Lung microvascular endothelial cell (primary cell): ENCODE data around the gene DNAJC5. TPM values are rescaled to one million over a fixed set of nuclear protein-coding genes. Genes with fewer than 3 reads are reported as not detected.

Experiments
- DNase-seq, 2 donors: peaks; one replicate each; pipeline versions ENCODE4 v3.0.0 to v3.0.0-alpha.2; 2010; ENCODE audit warnings: low read depth in 2 of 2
- total RNA-seq: library from RNA; depleted of rRNA; stranded (reverse); fragments of >200 nt; gene quantifications from 2 replicates; pipeline ENCODE4 v1.2.1, GENCODE V29; 2014

DNAJC5 gene
- total RNA-seq, 1 donor from 2014 or later = 68.5 TPM

DNA sequence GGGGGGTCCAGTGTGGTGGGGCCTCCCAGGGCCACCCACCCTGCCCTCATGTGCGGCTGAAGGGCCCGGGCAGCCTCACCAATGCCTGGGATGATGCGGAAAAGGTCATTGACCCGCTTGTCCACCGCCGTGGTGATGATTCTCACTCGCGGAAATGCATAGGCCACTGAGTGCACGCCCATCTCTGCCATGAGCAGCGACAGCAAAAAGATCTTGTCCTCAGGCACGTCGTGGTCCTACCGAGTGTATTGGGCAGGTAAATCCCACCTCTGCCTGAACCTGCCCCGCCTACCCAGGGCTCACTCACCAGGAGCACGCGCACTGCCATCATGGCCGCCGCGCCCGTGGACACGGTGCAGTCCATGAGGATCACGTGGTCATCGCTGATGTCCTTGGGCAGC, 45.1 kb downstream of the DNAJC5 start:
- DNase-seq = no peak

DNA sequence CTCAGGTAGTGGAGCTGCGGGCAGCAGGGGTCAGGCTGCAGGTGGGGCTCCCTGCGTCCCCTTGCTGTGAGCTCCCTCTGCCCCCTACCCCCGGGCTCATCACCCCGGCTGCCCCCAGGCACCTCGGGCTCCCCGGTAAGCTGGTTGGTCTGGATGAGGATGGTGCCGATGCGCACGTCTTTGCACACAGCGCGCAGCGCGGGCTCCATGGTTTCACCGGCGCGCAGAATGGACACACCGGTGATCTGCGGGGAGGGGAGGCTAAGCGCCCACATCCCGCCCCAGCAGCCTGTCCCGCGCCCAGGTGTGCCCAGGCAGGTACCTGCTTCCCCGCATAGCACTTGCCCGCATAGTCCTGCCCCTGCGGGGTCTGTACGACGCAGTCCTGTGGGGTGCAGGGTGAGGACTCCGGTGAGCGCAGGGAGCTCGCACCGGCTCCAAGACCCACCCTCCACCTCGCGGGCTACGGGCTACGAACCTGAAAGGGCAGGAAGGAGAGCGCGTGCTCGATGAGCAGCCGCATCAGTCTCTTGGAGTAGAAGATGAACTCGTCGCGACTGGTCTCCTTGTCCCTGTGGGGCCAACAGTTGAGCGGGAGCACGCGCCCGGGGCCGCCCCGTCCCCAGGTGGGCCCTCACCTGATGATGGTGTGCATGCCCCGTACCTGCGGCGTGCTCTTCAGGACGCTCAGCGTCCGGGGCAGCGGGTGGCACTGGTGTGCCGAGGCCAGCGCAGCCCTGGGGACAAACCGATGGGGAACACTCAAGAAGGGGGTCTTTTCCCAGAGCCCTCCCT, 45.7 kb downstream of the DNAJC5 start:
- DNase-seq = no peak

GRCh38 chr20:63941282-63942081, 46.6 kb downstream of the DNAJC5 start:
- DNase-seq = peak in 1 of 2 donors; percentile 56

GRCh38 chr20:63942250-63942951, 47.5 kb downstream of the DNAJC5 start:
- peak; percentile 69 to 77 for DNase-seq

- no peak for DNase-seq
Measured at GRCh38 chr20:63942969-63943807, 48.3 kb downstream of the DNAJC5 start.

- no peak for DNase-seq
Measured at GRCh38 chr20:63943808-63944077, 48.8 kb downstream of the DNAJC5 start.

DNA sequence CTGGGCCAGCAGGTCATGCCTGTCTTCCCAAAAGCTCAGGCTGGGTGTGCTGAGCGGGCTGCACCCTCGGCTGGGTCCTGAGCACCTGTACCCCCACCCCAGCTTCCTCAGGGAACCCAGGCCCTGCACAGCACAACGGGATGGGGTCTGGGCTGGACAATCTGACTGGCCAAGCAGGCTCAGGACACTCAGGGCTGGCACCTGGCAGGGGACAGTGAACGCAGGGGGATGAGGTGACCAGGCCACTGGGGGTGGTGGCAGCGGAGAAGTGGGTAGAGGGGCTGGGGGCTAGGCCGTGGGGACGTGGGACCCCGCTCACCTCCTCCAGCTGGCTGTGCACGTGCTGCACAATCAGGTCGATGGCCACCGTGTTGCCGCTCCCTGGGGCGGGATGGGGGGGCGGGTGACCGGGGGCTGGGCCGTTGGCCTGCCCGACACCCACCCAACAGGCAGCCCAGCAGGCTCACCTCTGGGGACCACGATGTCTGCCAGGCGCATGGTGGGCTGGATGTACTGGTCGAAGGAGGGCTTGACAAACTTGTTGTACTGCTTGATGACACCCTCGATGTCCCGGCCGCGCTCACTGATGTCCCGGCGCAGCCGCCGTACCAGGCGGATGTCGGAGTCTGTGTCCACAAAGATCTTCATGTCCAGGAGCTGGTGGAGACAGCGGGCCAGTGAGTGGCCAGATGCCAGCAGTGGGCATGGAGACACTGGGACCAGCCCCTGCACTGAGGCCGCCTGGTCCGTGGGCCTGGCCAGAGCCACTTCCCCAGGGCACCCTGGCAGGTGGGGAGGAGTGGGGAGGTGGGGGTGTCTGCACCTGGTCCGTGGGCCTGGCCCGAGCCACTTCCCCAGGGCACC, 49.4 kb downstream of the DNAJC5 start:
- no peak for DNase-seq

DNA sequence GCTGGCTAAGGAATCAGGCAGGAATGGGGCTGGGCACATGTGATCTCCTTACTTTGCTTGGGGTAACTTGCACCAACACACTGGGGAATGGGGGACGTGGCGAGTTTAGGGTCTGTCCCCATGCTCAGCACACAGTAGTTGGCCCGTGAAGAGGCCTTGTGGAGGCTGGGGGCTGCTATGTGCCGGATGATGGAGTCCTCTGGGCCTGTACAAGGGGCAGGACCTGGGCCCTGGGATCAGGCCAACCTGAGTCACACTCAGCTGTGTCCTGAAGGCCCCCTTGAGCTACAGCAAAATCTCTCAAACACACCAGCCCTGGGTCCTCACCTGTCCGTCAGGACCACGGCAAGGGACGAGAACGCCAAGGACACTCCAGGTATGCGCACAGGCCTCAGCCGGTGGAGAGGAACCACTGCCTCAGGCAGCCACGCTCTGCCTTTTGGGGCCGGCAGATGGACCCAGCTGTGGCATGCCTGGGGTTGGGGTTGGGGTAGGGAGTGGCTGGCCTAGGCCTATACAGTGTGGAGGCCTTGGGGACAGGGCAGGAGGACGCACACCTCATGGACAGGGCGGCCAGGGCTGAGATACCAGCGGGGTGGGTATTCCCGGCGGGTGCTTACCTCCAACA, 50.2 kb downstream of the DNAJC5 start:
- no peak for DNase-seq

DNA sequence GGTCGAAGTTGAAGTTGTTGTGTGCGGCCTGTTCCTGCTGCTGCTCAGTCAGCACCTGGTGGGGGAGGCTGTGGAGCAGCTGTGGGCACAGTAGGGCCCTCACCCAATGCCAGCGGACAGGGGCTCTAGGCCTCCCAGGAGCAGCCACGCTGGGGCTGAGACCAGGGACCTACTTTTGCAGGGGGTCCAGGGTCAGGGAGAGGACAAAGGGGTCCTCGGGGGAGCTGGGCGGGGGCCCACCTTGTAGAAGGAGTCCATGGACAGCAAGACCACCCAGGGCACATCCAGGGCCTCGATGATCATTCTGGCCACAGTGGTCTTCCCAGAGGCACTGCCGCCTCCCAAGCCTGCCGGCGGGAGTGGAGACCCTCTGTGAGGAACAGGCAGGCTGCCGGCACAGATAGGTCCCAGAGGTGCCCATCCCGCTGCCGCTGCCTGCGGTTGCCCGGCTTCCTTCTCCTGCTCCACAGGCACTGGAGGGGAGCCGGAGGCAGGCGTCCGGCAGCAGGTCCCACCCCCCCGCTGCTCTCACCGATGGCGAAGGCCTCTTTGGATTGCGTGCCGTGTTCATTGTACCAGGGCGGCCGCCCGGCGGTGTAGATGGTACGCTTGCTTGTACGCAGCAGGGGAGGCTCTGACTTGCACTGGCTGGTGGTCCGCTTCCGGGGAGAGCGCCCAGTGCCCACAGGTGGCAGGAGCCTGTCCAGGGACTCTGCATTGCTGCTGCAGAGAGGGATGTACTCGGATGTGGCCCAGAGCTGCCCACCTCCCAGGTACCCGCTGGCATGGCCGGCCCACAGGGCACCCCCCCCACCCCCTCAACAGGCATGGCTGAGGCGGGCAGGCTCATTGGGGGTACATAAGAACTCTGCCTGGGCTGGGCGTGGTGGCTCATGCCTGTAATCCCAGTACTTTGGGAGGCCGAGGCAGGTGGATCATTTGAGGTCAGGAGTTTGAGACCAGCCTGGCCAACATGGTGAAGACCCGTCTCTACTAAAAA, 51.3 kb downstream of the DNAJC5 start:
- no peak for DNase-seq

DNA sequence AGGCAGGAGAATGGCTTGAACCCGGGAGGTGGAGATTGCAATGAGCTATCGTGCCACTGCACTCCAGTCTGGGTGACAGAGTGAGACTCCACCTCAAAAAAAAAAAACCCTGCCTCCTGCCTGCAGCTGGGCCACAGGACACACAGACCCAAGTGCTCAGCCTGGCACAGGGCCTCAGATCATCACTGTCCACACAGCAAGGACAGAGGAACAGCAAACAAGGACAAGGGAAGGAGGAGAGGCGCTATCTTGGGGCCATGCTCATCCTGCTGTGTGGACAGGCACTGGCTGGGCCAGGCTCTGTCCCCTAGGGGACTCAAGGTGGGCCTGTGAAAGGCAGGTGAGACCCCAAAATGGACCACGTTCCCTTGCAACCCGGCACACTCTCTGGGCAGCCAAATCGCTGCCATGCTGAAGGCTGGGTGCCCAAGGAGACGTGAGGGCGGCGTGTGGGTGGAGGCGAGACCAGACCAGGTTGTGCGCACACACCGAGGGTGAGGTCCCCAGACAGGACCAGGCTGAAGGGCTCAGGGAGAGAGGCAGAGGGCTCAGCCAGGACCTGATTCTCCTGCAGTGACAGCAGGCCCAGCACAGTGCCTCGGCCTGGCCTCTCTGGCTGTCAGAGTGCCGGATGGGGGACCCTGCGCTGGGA, 52.2 kb downstream of the DNAJC5 start:
- no peak for DNase-seq

GRCh38 chr20:63947638-63948456, 52.9 kb downstream of the DNAJC5 start:
- DNase-seq = no peak

DNA sequence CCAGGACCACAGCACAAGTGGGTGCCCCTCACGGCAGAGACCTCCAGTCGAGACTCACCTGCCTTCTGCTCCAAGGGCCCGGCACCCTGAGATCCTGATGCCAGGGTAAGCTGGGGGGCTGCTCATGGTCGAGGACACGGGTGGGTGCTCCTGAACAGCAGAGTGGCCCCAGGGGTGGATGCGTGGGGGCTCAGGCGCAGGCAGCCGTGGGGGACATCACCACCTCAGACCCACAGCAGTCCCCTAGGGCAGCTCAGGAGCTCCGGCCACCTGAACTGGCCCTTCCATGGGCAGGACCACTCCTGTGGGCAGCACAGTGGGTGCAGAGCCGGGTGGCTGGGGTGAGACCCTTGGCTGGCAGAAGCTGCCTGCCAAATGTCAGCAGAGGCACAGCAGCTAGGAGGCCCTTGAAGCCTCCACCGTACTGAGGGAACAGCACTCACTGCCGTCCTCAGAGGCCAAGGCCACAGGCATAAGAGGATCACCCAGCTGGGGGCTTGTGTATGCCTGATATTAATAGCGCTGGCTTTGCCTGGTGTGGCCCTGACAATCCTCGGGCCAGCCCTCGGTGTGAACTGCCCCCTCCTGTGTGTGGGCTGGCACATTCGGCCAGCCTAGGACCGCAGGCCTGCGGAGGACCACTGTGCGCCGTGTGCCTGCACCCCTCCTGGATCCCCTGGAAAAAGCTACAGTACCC, 55.9 kb downstream of the DNAJC5 start:
- DNase-seq = no peak

- DNase-seq = peak in 1 of 2 donors; percentile 24
Measured at GRCh38 chr20:63951398-63952209, 56.7 kb downstream of the DNAJC5 start.

GRCh38 chr20:63952210-63952535, 57.2 kb downstream of the DNAJC5 start:
- DNase-seq = no peak

- DNase-seq = no peak
Measured at GRCh38 chr20:63952769-63953168, 57.8 kb downstream of the DNAJC5 start.
